Measurements from ENCODE around the gene OR6B1.
"Not testable (repeated sequence)": the region's sequence is repeated elsewhere in the genome, so short reads cannot be mapped to it uniquely, and the experiment has no call there.

The OR6B1 gene

GRCh38 chr7:144037414-144038035 is 37.4 kb downstream of the OR6B1 start:
- TF ChIP-seq ZFX (IDR thresholded peaks at IDR 0.05; ENCODE audit: borderline replicate concordance) (no peak), CTCF (IDR thresholded peaks at IDR 0.05) (no peak)
- no peak overlapping the region for H3K27ac ChIP-seq

GRCh38 chr7:144038887-144039286 is 38.8 kb downstream of the OR6B1 start:
- no peak overlapping the region for H3K27ac ChIP-seq
- TF ChIP-seq CTCF (IDR thresholded peaks at IDR 0.05) = no peak
- TF ChIP-seq ZFX (IDR thresholded peaks at IDR 0.05; ENCODE audit: borderline replicate concordance) = no peak

GRCh38 chr7:144048648-144049047 is 48.5 kb downstream of the OR6B1 start, which contains the start of gene OR2A5:
Gene OR2A5, plus strand, starts transcription at chr7:144048948. Its CDS starts 1,454 bp downstream, at chr7:144050402.
- TF ChIP-seq ZFX (IDR thresholded peaks at IDR 0.05; ENCODE audit: borderline replicate concordance) (no peak), CTCF (IDR thresholded peaks at IDR 0.05) (no peak)
- H3K27ac ChIP-seq = no peak within 1 kb of the TSS

- no peak overlapping the region for H3K27ac ChIP-seq
- TF ChIP-seq CTCF (IDR thresholded peaks at IDR 0.05) = no peak
- no peak for TF ChIP-seq ZFX (IDR thresholded peaks at IDR 0.05; ENCODE audit: borderline replicate concordance)
Observed at GRCh38 chr7:144049491-144049890, 49.4 kb downstream of the OR6B1 start.

GRCh38 chr7:144050093-144050492 is 50.0 kb downstream of the OR6B1 start:
- no peak overlapping the region for H3K27ac ChIP-seq
- TF ChIP-seq ZFX (IDR thresholded peaks at IDR 0.05; ENCODE audit: borderline replicate concordance) (no peak), CTCF (IDR thresholded peaks at IDR 0.05) (no peak)

- H3K27ac ChIP-seq = not testable (repeated sequence)
Observed at GRCh38 chr7:144050884-144051283, 50.8 kb downstream of the OR6B1 start.

GRCh38 chr7:144057954-144058353 is 57.8 kb downstream of the OR6B1 start:
- H3K27ac ChIP-seq = no peak overlapping the region
- no peak for TF ChIP-seq CTCF (IDR thresholded peaks at IDR 0.05)
- TF ChIP-seq ZFX (IDR thresholded peaks at IDR 0.05; ENCODE audit: borderline replicate concordance) = no peak

Measured in 22Rv1 (cell line).